ENCODE measurements around the gene ATP6V0C. TPM values are rescaled to one million over a fixed set of nuclear protein-coding genes. Genes with fewer than 3 reads are reported as not detected.

ATP6V0C gene
- total and polyA plus RNA-seq, 2 of the 13 experiments (the other 11 are each of a cell fraction or from before 2014, with no cell fraction given), result 10.4 to 20.1 TPM

- TF ChIP-seq, protein P1, sequence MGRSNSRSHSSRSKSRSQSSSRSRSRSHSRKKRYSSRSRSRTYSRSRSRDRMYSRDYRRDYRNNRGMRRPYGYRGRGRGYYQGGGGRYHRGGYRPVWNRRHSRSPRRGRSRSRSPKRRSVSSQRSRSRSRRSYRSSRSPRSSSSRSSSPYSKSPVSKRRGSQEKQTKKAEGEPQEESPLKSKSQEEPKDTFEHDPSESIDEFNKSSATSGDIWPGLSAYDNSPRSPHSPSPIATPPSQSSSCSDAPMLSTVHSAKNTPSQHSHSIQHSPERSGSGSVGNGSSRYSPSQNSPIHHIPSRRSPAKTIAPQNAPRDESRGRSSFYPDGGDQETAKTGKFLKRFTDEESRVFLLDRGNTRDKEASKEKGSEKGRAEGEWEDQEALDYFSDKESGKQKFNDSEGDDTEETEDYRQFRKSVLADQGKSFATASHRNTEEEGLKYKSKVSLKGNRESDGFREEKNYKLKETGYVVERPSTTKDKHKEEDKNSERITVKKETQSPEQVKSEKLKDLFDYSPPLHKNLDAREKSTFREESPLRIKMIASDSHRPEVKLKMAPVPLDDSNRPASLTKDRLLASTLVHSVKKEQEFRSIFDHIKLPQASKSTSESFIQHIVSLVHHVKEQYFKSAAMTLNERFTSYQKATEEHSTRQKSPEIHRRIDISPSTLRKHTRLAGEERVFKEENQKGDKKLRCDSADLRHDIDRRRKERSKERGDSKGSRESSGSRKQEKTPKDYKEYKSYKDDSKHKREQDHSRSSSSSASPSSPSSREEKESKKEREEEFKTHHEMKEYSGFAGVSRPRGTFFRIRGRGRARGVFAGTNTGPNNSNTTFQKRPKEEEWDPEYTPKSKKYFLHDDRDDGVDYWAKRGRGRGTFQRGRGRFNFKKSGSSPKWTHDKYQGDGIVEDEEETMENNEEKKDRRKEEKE (IDR thresholded peaks at IDR 0.05), result no peak
- TF ChIP-seq PHB2 (IDR thresholded peaks at IDR 0.05; ENCODE audit: partially characterized antibody), result no peak
Measured at GRCh38 chr16:2487517-2487842, 26.3 kb upstream of the ATP6V0C start (continued).

DNA sequence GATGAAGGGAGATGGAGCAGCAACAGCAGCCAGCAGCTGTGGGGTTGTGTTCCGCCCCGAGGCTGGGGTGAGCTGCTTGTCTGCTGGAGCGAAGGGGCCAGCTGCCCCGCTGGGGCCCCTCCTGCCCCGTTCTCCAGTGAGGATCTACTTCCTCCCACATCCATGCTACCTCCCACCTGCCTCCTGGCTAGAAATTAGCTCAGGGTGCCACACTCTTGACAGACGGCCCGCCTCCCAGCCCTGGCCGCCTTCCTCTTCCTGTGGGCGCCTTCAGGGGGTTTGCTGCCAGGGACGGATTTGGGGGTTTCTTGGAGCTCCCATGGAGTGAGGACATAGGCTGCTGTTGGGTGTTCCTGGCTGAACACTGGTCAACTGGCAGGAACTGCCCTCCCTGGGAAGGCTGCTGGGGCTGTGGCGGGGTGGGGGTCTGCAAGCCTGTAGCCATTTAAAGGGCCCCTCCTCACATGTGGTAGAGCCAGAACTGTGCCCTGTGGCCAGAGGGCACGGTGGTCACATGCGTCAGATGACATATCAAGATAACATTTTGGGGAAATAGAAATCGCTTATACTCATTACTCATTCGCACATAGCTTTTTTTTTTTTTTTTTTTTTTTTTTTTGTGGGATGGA lies 25.7 kb upstream of the ATP6V0C start:
- no peak for ATAC-seq
- DNase-seq (ENCODE audit: low spot score), result no peak
- Histone ChIP-seq H3K9ac (ENCODE audit: insufficient read depth, low read depth, low read length) (no peak overlapping the region), H3K27me3 (ENCODE audit: control insufficient read depth in 1 of 2, insufficient read depth in 2 of 2, low read length in 2 of 2) (no peaks in the 10 kb centered on the region), H3K79me2 (ENCODE audit: insufficient read depth, low read length) (peaks cover 26% of the 10 kb centered on the region), H2AFZ (ENCODE audit: low read length) (no peak overlapping the region), H3K9me3 (ENCODE audit: low read length) (no peaks in the 10 kb centered on the region), H3K4me1 (ENCODE audit: insufficient read depth, low read length) (peaks cover 56% of the 10 kb centered on the region), H4K20me1 (ENCODE audit: insufficient read depth, low read length) (peaks cover 31% of the 10 kb centered on the region), H3K27ac (ENCODE audit: extremely low read length, insufficient read depth, low read length) (no peak overlapping the region), H3K4me2 (ENCODE audit: low read depth, low read length) (no peak overlapping the region), H3K4me3 (replicated peaks in 1 of 3; ENCODE audit: insufficient read depth in 1 of 3, low read depth in 2 of 3, low read length in 3 of 3) (no peak overlapping the region), H3K36me3 (replicated peaks in 1 of 2; ENCODE audit: control insufficient read depth in 1 of 2, insufficient read depth in 2 of 2, low read length in 2 of 2) (peaks cover 0 to 2% of the 10 kb centered on the region in 2 experiments; a peak in 1 of 5 replicates)
- in situ Hi-C loops (cut with HindIII; ENCODE audit: extremely low pct_ligation_motif_present, low pct_unique_long_range_greater_than_20kb), result no loop called here
- 99% methylated on average over 14 of the region's 15 CpGs for WGBS (ENCODE audit: low lambda C conversion rate)
- ChIA-PET CTCF (ENCODE audit: low intra/inter-chr PET ratio, low total read pairs) (no interaction called here), POLR2A (interaction anchor here (1.5 kb wide), 1 partner anchor 25 kb away, joined by 3 read pairs; the partner anchor contains the start of gene ATP6V0C)
- no TSS peak for BruUV-seq (replicated peaks)
- intact Hi-C loops (cut with micrococcal nuclease; ENCODE audit: unreplicated experiment), result no loop called here
- no peak for FAIRE-seq
- no peak for TF ChIP-seq KLF6 (CRISPR knock-in tag; IDR thresholded peaks at IDR 0.05)
- no peak for TF ChIP-seq XRCC5 (optimal IDR thresholded peaks at IDR 0.05; ENCODE audit: low read length)
- TF ChIP-seq ZNF256 (CRISPR knock-in tag; conservative IDR thresholded peaks at IDR 0.05), result no peak
- TF ChIP-seq, protein P2, sequence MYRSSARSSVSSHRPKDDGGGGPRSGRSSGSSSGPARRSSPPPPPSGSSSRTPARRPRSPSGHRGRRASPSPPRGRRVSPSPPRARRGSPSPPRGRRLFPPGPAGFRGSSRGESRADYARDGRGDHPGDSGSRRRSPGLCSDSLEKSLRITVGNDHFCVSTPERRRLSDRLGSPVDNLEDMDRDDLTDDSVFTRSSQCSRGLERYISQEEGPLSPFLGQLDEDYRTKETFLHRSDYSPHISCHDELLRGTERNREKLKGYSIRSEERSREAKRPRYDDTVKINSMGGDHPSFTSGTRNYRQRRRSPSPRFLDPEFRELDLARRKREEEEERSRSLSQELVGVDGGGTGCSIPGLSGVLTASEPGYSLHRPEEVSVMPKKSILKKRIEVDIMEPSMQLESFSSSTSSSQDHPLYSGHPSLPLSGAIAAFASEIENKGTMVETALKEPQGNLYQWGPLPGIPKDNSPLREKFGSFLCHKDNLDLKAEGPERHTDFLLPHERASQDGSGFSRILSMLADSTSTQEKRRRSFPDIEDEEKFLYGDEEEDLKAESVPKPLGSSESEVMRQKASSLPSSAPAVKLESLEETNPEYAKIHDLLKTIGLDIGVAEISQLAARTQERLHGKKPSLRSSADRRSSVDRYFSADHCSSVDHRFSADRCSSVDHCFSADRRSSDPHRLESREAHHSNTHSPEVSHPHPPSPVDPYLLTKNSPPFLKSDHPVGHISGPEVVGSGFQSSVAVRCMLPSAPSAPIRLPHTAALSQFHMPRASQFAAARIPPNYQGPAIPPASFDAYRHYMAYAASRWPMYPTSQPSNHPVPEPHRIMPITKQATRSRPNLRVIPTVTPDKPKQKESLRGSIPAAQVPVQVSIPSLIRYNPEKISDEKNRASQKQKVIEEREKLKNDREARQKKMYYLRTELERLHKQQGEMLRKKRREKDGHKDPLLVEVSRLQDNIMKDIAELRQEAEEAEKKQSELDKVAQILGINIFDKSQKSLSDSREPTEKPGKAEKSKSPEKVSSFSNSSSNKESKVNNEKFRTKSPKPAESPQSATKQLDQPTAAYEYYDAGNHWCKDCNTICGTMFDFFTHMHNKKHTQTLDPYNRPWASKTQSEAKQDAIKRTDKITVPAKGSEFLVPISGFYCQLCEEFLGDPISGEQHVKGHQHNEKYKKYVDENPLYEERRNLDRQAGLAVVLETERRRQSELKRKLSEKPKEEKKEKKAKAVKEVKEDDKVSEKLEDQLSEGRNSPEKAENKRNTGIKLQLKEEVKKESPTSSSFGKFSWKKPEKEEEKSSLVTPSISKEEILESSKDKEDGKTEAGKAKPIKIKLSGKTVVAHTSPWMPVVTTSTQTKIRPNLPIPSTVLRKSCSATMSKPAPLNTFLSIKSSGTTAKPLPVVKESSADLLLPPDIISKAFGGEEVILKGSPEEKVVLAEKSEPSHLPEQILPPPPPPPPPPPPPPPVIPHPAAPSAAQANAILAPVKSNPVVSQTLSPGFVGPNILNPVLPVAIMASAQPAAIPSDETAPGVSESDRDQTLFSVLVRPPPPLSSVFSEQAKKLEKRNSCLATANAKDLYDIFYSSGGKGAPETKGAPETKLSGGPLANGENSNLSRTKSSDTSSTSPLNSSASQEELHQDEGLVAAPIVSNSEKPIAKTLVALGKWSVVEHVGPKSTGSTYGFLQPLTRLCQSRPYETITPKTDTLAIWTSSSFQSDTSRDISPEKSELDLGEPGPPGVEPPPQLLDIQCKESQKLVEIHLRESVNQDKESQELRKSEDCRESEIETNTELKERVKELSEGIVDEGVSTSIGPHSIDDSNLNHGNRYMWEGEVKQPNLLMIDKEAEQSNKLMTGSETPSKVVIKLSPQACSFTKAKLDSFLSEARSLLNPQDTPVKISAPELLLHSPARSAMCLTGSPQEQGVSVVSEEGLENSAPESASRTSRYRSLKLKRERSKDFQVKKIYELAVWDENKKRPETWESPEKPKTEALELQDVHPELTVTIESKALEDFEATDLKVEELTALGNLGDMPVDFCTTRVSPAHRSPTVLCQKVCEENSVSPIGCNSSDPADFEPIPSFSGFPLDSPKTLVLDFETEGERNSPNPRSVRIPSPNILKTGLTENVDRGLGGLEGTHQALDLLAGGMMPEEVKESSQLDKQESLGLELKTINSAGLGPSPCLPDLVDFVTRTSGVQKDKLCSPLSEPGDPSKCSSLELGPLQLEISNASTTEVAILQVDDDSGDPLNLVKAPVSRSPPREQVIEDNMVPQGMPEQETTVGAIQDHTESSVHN (CRISPR knock-in tag; IDR thresholded peaks at IDR 0.05), result no peak
- TF ChIP-seq ZNF121 (CRISPR knock-in tag; IDR thresholded peaks at IDR 0.05), result no peak
- no peak for TF ChIP-seq ZNF180 (CRISPR knock-in tag; IDR thresholded peaks at IDR 0.05; ENCODE audit: borderline replicate concordance, low read depth)
- TF ChIP-seq, protein P3, sequence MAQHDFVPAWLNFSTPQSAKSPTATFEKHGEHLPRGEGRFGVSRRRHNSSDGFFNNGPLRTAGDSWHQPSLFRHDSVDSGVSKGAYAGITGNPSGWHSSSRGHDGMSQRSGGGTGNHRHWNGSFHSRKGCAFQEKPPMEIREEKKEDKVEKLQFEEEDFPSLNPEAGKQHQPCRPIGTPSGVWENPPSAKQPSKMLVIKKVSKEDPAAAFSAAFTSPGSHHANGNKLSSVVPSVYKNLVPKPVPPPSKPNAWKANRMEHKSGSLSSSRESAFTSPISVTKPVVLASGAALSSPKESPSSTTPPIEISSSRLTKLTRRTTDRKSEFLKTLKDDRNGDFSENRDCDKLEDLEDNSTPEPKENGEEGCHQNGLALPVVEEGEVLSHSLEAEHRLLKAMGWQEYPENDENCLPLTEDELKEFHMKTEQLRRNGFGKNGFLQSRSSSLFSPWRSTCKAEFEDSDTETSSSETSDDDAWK (CRISPR knock-in tag; IDR thresholded peaks at IDR 0.05), result no peak
- no peak for TF ChIP-seq CC2D1A (CRISPR knock-in tag; IDR thresholded peaks at IDR 0.05)
- no peak for TF ChIP-seq ZNF629 (CRISPR knock-in tag; conservative IDR thresholded peaks at IDR 0.05)
